Measurements from ENCODE around the gene MAPK10. TPM values are rescaled to one million over a fixed set of nuclear protein-coding genes. Genes with fewer than 3 reads are reported as not detected.

MAPK10 gene
- total RNA-seq, 4 donors from 2014 or later: 8.3 to 40.9 (median 23.3) TPM

GRCh38 chr4:86380181-86380724 is 20.4 kb upstream of the MAPK10 start:
- no peaks in the 10 kb centered on the region for H3K9me3 ChIP-seq
- no peak for ATAC-seq
- no peaks in the 10 kb centered on the region for H3K36me3 ChIP-seq
- H3K27ac ChIP-seq: no peak overlapping the region
- H3K27me3 ChIP-seq: no peaks in the 10 kb centered on the region
- TF ChIP-seq EP300 (IDR thresholded peaks at IDR 0.05) (no peak), POLR2AphosphoS5 (IDR thresholded peaks at IDR 0.05) (no peak), POLR2A (IDR thresholded peaks at IDR 0.05) (no peak)
- TF ChIP-seq, protein P1, sequence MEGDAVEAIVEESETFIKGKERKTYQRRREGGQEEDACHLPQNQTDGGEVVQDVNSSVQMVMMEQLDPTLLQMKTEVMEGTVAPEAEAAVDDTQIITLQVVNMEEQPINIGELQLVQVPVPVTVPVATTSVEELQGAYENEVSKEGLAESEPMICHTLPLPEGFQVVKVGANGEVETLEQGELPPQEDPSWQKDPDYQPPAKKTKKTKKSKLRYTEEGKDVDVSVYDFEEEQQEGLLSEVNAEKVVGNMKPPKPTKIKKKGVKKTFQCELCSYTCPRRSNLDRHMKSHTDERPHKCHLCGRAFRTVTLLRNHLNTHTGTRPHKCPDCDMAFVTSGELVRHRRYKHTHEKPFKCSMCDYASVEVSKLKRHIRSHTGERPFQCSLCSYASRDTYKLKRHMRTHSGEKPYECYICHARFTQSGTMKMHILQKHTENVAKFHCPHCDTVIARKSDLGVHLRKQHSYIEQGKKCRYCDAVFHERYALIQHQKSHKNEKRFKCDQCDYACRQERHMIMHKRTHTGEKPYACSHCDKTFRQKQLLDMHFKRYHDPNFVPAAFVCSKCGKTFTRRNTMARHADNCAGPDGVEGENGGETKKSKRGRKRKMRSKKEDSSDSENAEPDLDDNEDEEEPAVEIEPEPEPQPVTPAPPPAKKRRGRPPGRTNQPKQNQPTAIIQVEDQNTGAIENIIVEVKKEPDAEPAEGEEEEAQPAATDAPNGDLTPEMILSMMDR (IDR thresholded peaks at IDR 0.05): no peak
- peaks cover 0 to 16% (median 3%) of the 10 kb centered on the region in 3 donors for H3K4me1 ChIP-seq
- H3K4me3 ChIP-seq: no peak overlapping the region

DNA sequence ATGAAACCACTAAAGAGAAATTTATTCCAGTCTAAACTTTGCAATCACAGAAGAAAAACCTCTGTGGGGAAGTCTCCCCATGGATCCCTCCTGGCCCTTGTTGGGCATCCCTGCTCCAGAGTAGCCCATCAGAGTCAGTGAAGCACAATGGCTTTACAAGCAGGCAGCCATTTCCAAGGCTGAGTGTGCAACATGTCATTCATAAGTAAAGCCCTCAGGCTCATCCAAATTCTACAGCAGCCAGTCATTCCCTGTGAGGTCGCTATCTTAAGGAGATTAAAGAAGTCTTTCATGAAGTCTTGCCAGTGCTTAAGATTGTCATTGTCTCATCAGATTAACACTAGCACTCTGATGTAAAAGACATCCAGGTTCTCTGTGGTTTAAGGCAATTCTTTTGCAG is 17.0 kb upstream of the MAPK10 start:
- no peaks in the 10 kb centered on the region for H3K27me3 ChIP-seq
- no peak overlapping the region for H3K27ac ChIP-seq
- TF ChIP-seq POLR2A (IDR thresholded peaks at IDR 0.05): no peak
- no peak for TF ChIP-seq POLR2AphosphoS5 (IDR thresholded peaks at IDR 0.05)
- no peak for TF ChIP-seq EP300 (IDR thresholded peaks at IDR 0.05)
- TF ChIP-seq, protein P1 (IDR thresholded peaks at IDR 0.05): no peak
- peaks cover 0 to 16% (median 3%) of the 10 kb centered on the region in 3 donors for H3K4me1 ChIP-seq
- H3K4me3 ChIP-seq: no peak overlapping the region
- WGBS, 2 donors (ENCODE audit: low coverage in 1 of 2): 100% methylated on average over 1 of the region's 1 CpG
- H3K36me3 ChIP-seq: no peaks in the 10 kb centered on the region
- H3K9me3 ChIP-seq: no peaks in the 10 kb centered on the region
- ATAC-seq: no peak

GRCh38 chr4:86368433-86368832 is 8.6 kb upstream of the MAPK10 start:
- no peak overlapping the region for H3K27ac ChIP-seq
- H3K9me3 ChIP-seq: no peaks in the 10 kb centered on the region
- H3K36me3 ChIP-seq: no peaks in the 10 kb centered on the region
- ATAC-seq: no peak
- no peaks in the 10 kb centered on the region for H3K27me3 ChIP-seq
- 84 to 95% methylated on average over 4 of the region's 4 CpGs for WGBS, 2 donors (ENCODE audit: low coverage in 1 of 2)
- TF ChIP-seq EP300 (IDR thresholded peaks at IDR 0.05) (no peak), POLR2A (IDR thresholded peaks at IDR 0.05) (no peak), POLR2AphosphoS5 (IDR thresholded peaks at IDR 0.05) (no peak)
- TF ChIP-seq, protein P1 (IDR thresholded peaks at IDR 0.05): no peak
- H3K4me1 ChIP-seq: no peaks in the 10 kb centered on the region
- no peak overlapping the region for H3K4me3 ChIP-seq

DNA sequence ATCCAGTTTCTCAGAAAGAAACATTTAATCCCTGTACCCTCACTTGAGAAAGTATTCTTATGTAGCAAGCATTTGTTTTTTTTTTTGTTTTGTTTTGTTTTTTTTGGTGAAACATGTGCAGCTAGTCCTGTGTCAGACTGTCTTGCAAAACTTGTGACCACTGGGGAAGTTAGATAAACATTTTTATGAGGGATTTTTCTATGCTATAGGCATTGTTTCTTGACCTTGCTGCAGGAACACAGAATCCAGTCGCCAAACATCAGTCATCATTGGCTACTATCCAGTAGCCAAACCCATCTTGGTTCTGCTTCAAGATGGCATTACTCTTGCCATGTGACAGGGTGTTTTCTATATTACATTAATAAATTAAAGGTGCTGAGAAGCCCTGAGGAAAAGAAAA is 7.7 kb upstream of the MAPK10 start:
- 0 to 43% methylated on average over 1 of the region's 1 CpG for WGBS, 2 donors (ENCODE audit: low coverage in 1 of 2)
- H3K27ac ChIP-seq: no peak overlapping the region

DNA sequence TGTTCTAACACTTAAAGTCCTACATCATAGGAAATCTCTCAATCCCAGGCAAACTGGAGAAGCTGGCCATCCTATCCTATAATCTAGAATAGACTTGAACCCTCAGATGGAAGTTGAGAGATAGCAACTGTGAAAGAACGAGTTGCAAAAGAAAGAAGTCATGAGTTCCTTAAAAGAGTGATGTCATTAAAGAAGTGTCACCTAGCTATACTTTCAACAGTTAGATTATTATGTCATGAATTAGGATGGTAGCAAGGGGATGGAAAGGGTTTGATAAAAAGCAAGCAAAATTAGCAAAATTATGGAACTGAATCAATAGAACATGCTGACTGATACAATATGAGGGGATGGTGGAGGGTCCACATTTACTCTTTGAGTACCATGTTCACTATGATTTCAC is 7.1 kb upstream of the MAPK10 start:
- no peak overlapping the region for H3K4me3 ChIP-seq
- ATAC-seq: no peak
- WGBS, 2 donors (ENCODE audit: low coverage in 1 of 2): 75% methylated on average over 1 of the region's 1 CpG; no CpG with 5 or more reads in 1 of the 2 donors

More for the DNA sequence above, 7.7 kb upstream of the MAPK10 start:
- H3K27me3 ChIP-seq: no peaks in the 10 kb centered on the region
- no peak overlapping the region for H3K4me3 ChIP-seq
- TF ChIP-seq EP300 (IDR thresholded peaks at IDR 0.05) (no peak), POLR2AphosphoS5 (IDR thresholded peaks at IDR 0.05) (no peak), POLR2A (IDR thresholded peaks at IDR 0.05) (no peak)
- TF ChIP-seq, protein P1 (IDR thresholded peaks at IDR 0.05): no peak
- no peaks in the 10 kb centered on the region for H3K36me3 ChIP-seq
- no peaks in the 10 kb centered on the region for H3K4me1 ChIP-seq
- H3K9me3 ChIP-seq: no peaks in the 10 kb centered on the region
- no peak for ATAC-seq

More for the DNA sequence above, 7.1 kb upstream of the MAPK10 start:
- H3K36me3 ChIP-seq: no peaks in the 10 kb centered on the region
- TF ChIP-seq POLR2AphosphoS5 (IDR thresholded peaks at IDR 0.05): no peak
- TF ChIP-seq, protein P1 (IDR thresholded peaks at IDR 0.05): no peak
- no peak for TF ChIP-seq EP300 (IDR thresholded peaks at IDR 0.05)
- TF ChIP-seq POLR2A (IDR thresholded peaks at IDR 0.05): no peak
- no peaks in the 10 kb centered on the region for H3K9me3 ChIP-seq
- H3K27ac ChIP-seq: no peak overlapping the region
- no peaks in the 10 kb centered on the region for H3K4me1 ChIP-seq
- no peaks in the 10 kb centered on the region for H3K27me3 ChIP-seq
